NCI-H2107 treated with DMSO at 0.1 percent for 48 hours (cell line): ENCODE results near the gene DDX28.

Experiments used
- DNase-seq: peaks from one replicate; lab custom pipeline; 2025; ENCODE audit not compliant: unreplicated experiment; lab: John Stamatoyannopoulos, UW

Gene DDX28

DNA sequence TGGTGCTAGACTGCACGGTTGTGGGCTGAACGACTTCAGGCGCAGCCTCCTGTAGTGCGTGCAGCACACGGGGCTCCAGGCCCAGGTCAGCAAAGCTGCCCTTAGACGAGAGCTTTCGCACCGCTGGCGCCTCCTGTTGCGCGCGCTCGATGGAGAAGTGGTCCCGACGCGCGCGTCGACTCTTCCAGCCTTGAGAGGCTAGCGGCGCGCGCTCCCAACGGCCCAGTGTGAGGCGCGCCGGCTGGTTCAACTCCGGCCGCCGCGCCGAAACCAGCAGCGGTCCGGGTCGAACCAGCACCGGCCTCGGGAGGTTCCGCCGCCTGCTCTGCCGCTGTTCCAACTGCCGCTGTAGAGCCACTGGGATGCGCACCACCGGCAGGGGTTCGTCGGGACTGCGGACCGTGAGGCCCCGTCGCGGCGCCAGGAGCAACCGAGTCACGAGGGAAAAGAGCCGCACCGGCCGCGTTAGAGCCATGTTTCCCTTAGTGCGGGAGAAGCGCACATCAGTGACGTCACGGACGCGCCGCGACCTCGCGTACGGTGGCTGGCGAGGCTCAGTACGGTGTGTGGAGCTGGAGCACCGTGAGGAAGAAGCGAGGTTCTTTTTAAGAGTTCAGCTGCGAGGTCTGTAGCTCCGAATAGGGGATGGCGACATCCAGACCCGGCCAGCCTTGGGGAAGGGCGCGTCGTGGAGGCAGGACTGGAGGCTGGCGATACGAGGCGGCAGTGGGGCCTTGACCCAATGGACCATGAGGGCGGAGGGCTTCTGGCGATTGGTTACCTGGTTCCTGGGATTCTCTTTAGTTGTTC, at the start of gene DDX28, which contains the start of gene DUS2:
TSS of gene DDX28 (minus strand) at position 505 of the 810 bp plus-strand sequence. CDS start at position 475, 30 bp downstream.
TSS of gene DUS2 (plus strand) at position 557 of the 810 bp plus-strand sequence. CDS start 14,740 bp downstream, outside the sequence.
- DNase-seq: peak; percentile 50

DNA sequence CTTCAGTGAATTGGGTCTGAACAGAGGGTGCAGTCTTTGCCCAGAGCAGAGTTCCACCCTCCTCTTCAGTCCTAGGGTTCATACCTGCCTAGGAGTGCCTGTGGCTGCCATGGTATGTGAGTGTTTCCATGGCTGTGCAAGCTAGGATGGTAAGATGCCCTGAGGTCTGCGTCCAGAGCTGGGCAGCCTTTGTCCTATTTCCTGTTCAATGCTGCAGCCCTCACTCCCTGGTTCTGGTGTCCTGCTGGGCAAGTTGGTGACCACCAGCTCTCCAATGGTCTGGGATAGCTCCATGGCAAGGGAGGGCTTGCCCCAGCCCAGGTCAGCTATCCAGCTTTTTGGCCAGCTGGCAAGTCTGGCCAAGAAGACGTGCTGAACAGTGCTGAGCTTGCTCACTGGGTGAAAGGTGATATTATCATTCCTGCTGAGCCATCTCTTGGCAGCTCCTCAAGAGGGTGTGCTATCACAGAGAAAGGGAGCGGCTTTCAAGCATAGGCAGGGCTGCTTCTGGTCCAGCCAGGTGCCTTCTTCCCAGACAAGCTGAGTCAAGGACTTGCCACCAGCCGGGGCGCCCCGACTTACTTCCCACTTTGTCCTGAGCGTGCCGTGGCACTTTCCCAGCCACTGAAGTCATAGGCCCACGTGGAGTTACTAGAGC, 49.1 kb upstream of the DDX28 start:
- no peak for DNase-seq

- no peak for DNase-seq
Observed at GRCh38 chr16:68071518-68071901, 48.5 kb upstream of the DDX28 start.

DNA sequence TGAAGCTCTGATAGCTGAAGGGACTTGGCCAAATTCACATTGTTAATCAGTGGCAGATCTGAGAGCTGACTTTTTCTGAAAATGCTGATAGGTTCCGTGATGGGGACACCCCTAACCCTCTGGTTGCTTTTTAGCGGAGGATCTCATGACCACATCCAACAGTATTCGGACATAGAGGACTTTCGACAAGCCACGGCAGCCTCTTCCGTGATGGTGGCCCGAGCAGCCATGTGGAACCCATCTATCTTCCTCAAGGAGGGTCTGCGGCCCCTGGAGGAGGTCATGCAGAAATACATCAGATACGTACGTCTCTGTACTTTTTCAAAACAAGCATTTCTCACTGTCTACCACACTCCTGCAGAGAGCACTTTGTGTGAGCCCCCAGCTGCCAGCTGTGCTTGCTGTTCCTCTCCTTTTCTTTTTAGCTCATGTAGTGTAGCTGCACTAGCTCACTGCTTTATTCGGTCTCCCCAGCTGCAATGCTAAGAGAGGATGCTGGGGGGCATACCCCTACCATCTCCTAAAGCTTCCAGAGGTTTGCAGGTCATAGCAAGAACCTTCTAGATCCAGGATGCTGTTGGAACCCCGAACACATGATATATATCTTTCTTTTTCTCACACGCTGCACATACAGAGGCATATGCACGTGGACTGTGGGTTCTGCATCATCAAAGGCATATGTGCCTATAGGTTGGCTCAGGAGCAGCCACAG, 47.9 kb upstream of the DDX28 start:
- DNase-seq: no peak

DNA sequence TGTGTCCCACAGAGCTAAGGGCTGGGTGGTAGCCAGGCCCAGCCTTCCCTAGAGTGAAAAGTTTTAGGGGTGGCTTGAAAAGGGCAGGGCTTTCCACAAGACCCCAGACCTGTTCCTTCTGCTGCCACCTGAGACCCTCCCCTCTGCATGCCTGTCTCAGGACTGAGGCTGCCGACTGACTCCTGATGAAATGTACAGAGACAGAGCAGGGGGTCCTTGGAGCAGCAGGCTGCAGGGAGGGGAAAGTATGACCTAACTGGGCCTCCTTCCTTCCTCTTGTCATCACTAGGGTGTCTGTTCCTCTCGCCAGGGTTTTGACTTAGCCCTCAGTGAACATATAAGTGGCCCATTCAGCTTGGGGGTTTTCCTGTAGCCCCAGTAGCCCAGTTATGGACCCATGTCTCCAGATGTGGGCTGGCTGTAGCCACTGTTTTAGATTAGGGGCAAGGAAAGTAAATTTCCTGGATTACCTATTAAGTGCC, 47.3 kb upstream of the DDX28 start:
- no peak for DNase-seq

GRCh38 chr16:68069511-68070248, 46.6 kb upstream of the DDX28 start:
- no peak for DNase-seq

DNA sequence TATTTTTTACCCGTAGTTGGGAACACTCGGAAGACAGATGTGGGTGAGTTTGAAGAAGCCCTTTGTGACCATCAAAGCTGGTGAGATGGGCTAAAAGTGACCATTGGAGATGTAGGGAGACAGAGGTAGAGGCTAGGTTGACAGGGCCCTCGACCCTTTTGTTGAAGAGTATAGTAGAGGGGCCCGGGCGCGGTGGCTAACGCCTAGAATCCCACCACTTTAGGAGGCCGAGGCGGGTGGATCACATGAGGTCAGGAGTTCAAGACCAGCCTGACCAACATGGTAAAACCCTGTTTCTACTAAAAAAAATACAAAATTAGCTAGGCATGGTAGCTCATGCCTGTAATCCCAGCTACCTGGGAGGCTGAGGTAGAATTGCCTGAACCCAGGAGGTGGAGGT, 45.9 kb upstream of the DDX28 start:
- DNase-seq: no peak

DNA sequence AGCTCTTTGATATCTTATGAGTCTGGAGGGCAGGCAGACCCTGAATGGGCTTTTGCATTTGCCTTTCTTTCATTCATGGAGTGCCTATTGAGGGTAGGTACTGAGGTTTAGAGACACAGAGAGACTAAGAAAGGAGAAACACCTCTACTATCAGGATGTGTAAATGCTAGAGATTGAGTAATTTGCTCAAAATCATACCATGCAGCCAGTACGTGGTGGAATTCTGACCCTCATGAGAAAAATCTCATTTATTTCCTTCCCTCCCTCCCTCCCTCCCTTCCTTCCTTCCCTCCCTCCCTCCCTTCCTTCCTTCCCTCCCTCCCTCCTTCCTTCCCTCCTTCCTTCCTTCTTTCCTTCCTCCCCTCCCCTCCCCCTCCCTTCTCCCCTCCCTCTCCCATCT, 43.7 kb upstream of the DDX28 start:
- no peak for DNase-seq

GRCh38 chr16:68065716-68066305, 42.8 kb upstream of the DDX28 start:
- DNase-seq: no peak

DNA sequence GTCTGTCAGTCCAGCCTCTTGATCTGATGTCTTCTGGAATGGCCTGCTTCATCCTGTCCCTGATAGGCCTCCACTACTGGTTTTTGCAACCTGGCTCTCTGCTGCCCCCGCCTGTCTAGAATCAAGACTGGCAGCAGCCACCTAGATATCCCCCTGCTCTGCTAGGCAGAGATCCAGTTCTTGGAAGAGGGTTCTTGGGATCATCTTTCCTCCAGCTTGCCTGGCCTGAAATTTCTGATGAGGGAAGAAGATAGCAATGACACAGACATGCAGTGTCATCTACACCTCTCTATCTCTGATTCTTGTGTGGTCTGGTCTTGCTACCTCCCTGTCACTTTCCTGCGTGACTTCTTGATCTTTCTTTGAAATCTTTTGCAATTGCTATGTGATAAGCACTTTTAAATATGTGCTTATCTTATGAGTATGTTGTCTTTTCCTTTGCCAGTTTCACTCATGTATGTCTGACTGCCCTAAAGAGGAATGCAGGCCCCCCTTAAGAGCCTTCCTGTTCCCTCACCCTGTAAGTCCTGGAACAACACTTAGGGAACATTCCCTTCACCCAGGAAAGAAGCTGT, 41.8 kb upstream of the DDX28 start:
- peak; percentile 20 for DNase-seq

DNA sequence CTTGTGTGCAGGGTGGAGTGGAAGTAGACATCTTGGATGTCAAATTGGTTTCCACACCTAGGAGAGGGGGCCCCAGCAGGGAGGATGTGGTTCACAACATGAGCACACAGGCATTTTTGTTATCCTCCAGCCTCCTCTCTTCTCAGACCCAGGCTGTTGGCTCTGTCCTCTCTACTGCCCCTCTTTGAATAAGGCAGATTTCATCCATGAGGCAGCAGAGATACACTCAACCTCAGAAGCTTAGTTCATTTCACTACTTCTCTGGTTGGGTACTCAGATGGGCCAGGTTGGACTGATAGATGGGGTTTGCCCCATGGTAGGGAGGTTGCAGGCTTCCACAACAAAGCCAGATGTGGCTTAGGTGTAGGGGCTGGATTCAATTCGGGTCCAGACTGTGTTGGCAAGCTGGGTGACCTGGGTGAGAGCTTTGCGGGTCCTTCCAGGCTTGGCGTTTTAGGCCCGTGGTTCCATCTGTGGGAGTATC, 39.9 kb upstream of the DDX28 start:
- DNase-seq: no peak

GRCh38 chr16:68061396-68061795, 38.4 kb upstream of the DDX28 start:
- DNase-seq: no peak

DNA sequence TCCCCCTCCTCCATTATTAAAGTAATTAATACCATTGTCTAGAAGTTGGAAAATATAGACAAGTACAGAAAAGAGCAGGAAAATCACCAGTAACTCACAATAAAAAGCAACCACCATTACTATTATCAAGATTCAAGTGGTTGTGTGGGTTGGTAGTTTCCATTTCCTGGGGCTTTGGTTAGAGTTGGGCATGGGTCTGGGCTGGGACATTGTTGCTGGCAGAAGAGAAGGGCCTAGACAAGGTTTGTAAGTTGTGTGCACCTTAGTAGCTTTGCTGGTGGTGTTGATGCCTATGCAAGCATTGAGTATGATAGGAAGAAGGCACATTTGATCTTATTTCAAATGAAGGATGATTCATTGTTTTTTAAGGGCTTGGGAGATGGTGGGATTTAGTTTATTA, 36.8 kb upstream of the DDX28 start:
- no peak for DNase-seq

GRCh38 chr16:68055395-68055794, 32.4 kb upstream of the DDX28 start:
- no peak for DNase-seq

GRCh38 chr16:68049449-68049848, 26.4 kb upstream of the DDX28 start:
- DNase-seq: no peak

GRCh38 chr16:68047987-68048386, 25.0 kb upstream of the DDX28 start:
- DNase-seq: no peak

GRCh38 chr16:68046106-68046505, 23.1 kb upstream of the DDX28 start:
- DNase-seq: no peak

GRCh38 chr16:68041783-68042182, 18.8 kb upstream of the DDX28 start:
- DNase-seq: no peak

- peak; percentile 64 for DNase-seq
Observed at GRCh38 chr16:68040506-68041288, 17.7 kb upstream of the DDX28 start.
